Right hindlimb (tissue), 1 donor: ENCODE measurements around the gene B3GLCT.
"Not testable (repeated sequence)": the region's sequence is repeated elsewhere in the genome, so short reads cannot be mapped to it uniquely, and the experiment has no call there.

Experiments
- DNase-seq: peaks from one replicate; pipeline ENCODE4 v3.0.0-alpha.2; 2018

Gene B3GLCT

DNA sequence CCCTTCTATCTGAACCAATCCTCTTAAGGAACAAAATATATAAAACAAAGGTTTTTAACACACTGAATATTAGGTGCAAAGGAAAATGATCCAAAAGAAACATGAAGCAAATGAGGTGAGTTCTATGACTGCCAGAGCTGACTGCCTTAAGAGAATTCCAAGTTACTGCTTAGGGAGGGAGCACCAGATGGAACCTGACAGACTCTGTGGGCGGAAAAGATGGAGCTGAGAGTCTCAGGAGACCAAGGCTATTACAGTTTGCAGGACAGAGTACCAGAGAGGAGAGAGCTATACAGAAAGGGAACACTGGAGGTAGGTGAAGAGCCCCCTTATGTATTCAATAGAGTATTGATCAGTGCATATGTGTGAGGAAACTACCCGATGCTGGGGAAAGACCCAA, 87.2 kb downstream of the B3GLCT start:
- no peak for DNase-seq

GRCh38 chr13:31301119-31301518, 101.3 kb downstream of the B3GLCT start:
- DNase-seq, result no peak

DNA sequence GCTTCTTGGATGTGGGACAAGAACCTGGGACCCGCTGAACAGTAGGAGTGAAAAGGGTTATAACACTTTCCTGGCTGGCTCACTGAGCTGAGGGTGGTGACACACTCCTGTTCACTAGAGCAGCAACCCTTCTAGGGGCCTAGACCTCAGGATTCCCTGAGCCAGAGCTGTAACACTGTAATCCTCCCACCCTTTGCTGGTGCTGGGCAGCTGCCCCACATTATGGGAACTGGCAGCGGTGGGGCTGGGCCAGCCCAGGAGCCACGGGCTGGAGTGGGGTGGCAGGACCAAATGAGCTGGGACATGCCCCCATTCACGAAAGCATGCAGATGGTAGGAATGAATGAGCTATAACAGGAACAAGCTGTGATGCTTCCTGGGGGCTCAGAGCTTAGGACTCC, 110.6 kb downstream of the B3GLCT start:
- no peak for DNase-seq

- DNase-seq, result peak; percentile 47
These were observed 111.0 kb downstream of the B3GLCT start for GRCh38 chr13:31310786-31311185.

GRCh38 chr13:31311921-31312320, 112.1 kb downstream of the B3GLCT start:
- DNase-seq, result no peak

GRCh38 chr13:31314961-31315360, 115.2 kb downstream of the B3GLCT start:
- no peak for DNase-seq

DNA sequence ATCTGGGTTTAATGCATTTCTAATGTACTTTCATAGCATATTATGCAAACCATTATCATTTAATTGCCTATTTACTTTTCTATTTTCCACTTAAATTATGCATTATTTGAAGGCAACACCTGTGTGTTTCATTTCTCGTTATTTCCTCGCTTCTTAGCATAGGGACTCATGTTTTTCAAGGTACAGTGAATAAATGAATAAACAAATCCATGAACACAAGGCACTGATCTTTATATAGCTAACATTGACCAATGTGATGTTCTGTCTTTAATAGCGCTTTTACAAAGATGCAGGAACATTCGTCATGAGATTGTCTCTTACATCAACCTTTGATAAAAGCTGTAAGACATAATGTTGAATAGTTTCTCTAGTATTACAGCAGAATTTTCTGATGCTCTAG, 121.2 kb downstream of the B3GLCT start:
- DNase-seq, result no peak

GRCh38 chr13:31321457-31321856, 121.7 kb downstream of the B3GLCT start:
- no peak for DNase-seq

GRCh38 chr13:31322026-31322425, 122.3 kb downstream of the B3GLCT start:
- DNase-seq, result no peak

GRCh38 chr13:31322702-31323405, 123.1 kb downstream of the B3GLCT start:
- no peak for DNase-seq

GRCh38 chr13:31327182-31327860, 127.5 kb downstream of the B3GLCT start:
- DNase-seq, result peak; percentile 21

DNA sequence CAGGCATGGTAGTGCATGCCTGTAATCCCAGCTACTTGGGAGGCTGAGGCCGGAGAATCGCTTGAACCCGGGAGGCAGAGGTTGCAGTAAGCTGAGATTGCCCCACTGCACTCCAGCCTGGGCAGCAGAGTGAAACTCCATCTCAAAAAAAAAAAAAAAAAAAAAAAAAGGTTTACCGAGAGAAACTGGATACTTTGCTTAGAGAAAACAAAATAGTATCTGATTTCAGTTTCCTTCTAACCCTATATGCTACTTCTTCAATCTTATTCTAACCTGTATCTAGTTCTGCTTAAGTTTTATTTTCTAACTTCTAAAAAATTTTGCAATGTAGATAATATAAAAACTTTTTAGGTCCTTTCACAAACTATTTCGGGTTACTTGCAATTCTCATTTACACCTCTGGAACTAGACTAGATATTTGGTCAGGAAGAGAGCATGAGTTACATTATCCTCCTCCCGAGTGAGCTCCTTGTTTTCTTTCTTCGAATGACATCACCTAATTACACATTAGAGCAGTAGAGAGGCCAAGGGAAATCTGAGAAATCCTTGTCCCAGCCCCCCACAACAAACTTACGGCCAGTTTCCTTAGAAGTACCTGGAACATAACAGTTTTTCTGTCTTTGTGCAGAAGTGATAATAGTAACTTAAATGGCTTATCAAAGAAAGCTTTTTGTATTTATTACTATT, 128.9 kb downstream of the B3GLCT start:
- DNase-seq, result no peak

GRCh38 chr13:31330236-31330635, 130.5 kb downstream of the B3GLCT start:
- DNase-seq, result no peak

DNA sequence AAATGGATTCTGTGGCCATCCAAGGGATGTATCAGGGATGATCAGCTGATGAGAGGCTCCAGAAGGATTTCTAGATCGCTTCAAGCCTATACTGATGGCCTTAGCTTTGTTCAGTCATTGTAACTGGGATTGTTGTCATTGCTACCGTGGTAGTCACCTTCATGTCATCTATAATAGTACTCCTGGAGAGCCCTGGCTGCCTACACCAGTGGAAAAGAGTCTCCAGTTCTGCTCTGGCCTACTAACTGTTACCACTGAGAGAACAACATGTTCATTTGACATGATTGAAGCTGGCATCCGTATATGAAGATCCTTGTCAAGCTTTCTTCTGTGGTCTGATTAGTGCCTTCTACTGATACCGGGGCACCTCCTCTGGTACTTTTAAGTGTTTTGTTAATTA, 131.3 kb downstream of the B3GLCT start:
- DNase-seq, result no peak

- DNase-seq, result no peak
These were observed 134.8 kb downstream of the B3GLCT start for GRCh38 chr13:31334547-31334946.

DNA sequence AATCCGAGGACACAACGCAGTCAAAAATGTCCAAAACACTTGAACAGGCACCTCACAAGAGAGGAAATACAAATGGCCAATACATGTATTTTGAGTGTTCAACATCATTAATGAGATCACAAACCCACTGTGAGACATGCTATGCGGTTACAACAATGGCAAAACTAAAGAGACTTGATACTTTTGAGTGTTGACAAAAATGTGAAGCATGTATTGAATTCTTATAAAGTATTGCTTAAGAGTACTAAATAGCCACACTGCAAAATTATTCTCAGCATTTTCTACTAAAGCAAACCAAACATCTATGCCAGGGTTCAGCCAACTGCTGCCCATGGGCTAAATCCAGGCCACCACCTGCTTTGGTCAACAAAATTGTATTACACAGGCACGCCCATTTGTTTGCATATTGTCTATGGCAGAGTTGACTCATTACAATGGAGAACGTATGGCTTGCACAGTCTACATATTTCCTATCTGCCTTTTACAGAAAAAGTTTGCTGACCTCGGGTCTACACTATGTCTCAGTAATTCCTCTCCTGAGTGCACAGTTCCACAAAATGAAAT, 135.3 kb downstream of the B3GLCT start:
- DNase-seq, result no peak

DNA sequence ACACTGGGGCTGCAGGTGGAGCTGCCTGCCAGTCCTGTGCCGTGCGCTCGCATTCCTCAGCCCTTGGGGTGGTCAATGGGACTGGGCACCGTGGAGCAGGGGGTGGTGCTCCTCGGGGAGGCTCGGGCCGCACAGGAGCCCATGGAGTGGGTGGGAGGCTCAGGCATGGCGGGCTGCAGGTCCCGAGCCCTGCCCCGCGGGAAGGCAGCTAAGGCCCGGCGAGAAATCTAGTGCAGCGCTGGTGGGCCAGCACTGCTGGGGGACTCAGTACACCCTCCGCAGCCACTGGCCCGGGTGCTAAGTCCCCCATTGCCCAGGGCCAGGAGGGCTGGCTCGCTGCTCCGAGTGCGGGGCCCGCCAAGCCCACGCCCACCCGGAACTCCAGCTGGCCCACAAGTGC, 139.8 kb downstream of the B3GLCT start:
- DNase-seq, result not testable (repeated sequence)

- DNase-seq, result not testable (repeated sequence)
These were observed 141.1 kb downstream of the B3GLCT start for GRCh38 chr13:31340848-31341247.

DNA sequence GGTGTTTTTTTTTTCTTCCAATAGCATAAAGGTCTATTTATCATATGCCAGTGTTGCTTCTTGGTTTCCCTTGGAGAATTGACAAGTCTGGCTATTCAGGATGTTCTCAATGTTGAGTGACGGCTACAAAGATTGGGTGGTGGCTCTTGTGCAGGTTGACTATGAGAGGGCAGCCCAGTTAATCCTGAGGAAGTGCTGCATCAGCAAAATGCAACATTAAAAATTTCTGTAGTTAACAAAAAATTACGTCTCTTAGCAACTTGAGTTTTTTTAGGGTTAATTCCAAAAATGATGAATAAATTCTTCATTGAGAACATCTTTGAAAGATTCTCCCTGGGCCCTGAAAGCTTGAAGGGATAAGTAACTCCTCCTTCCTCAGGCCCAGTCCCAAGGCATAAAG, 147.1 kb downstream of the B3GLCT start:
- no peak for DNase-seq

DNA sequence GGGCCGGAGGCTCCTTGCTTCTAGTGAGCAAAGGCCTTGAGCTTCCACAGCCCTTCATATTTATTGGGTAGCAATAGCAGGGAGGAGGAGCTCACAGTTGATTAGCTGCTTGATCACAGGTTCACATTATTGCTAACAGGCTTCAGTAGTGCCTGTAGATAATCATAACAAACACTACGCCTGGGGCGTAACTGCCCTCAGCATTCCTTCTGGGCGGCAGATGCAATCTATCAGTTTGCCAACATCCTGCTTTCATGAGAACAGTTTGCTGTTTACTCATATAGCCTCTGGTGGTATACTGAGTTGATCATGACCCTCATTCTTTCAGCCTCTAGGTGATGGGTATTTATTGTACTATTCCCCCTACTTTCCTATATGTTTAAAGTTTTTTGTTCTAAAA, 149.4 kb downstream of the B3GLCT start:
- DNase-seq, result no peak

DNA sequence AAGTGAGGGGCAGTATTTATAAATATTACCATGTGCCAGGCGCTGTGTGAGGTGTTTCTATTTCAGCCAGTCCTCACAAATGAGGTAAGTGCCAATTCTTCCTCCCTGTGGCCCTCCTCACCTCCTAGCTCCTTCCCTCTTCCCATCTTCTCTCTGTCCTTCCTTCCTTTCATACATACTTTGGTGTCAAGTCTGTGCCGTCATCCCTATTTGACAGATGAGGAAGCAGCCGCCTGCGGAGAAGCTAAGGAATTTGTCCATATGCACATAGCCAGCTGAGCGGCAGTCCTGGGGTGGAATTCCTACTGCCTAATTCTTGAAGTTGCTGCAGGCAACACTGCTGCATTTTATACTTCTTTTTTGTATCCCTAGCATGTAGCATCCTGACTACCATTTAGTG, 150.8 kb downstream of the B3GLCT start:
- DNase-seq, result no peak

- DNase-seq, result no peak
These were observed 151.6 kb downstream of the B3GLCT start for GRCh38 chr13:31351376-31351775.

DNA sequence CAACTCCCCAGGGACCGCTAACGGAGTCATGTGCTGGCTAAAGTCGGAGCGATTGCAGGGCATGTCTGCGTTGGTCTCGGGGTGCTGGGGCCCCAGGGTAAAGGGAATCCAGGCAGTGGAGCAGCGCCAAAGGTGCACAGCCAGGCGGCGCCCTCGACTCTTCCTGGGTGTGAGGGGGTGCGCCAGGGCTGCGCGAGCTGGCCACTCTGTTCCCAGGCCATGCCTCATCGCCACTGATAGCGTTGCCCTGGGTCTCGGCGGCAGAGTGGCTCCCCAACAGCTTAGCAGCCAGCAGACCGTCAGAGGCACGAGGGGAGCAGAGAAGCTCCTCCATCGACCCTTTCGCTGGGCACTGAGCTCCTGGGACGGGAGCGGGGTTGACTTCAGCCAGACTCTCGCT, 152.7 kb downstream of the B3GLCT start:
- no peak for DNase-seq

GRCh38 chr13:31355001-31355400, 155.2 kb downstream of the B3GLCT start:
- DNase-seq, result no peak
